Stimulated activated CD8-positive, alpha-beta memory T cell treated with anti-CD3 and anti-CD28 coated beads, Interleukin-12 subunit alpha, Interleukin-12 subunit beta, amount 100 ng/mL, for 4 hours (primary cell): ENCODE data around the gene PTPRZ1.
A peak's percentile ranks its signal among the peaks of the same experiment; 100 is the strongest.

ENCODE experiments used
- DNase-seq: peaks from one replicate; pipeline ENCODE4 v3.0.0-alpha.2; 2020; ENCODE audit warnings: low read depth

Gene PTPRZ1

GRCh38 chr7:122055073-122055472, 182.1 kb downstream of the PTPRZ1 start:
- DNase-seq = no peak

GRCh38 chr7:122056977-122057376, 184.0 kb downstream of the PTPRZ1 start:
- no peak for DNase-seq

GRCh38 chr7:122059542-122059941, 186.6 kb downstream of the PTPRZ1 start:
- DNase-seq = no peak

DNA sequence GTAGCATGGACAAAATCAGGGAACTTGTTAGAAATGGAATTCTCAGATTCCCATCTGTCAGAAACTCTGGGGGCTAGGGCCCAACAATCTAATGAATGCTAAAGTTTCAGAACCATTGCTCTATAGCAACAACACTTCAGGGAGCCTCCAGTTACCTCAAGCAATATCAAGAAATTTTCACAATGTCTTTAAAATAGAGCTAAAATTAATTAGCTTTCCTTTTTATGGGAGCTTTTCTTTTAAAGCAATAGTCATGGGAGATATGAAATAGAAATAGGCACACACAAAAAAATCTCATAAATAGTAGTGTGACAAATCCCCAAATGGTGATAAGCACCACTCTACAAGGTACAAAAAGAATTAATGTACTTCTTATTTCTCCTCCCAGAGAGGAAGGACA, 190.2 kb downstream of the PTPRZ1 start:
- DNase-seq = no peak

DNA sequence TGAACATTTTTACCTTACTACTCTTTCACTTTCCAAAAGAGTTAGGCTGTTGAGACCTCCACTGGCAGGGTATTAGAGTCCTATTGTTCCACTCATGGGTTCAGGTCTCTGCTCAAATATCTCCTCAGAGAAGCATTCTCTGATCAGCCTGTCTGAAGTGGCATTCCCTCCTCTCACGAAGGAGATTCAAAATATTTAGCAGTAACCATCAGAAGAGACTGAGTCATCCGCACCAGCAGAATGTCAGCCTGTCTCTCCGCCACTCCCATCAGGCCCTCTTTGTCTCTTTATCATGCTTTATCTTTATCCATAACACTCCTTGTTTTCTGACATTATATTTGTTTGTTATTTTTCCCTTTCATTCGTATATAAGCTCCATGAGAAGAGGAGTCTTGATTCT, 192.0 kb downstream of the PTPRZ1 start:
- DNase-seq = no peak

DNA sequence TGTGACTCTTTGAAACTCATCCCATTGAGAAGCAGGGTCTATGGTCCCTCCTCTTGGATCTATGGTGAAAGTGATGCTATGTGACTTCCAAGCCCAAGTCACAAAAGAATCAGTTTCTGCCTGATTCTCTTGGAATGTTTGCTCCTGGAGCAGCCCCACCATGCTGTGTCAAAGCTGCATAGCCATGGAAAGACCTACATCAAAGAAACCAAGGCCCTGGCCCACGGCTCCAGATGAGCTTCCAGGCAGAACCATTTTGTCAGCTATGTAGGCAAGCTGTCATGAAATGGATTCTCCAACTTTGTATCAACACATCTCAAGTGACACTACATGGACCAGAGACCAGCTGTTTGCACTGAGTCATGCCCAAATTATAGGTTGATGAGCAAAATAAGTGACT, 194.1 kb downstream of the PTPRZ1 start:
- no peak for DNase-seq

- DNase-seq = no peak
These were observed 195.1 kb downstream of the PTPRZ1 start for GRCh38 chr7:122068046-122068445.

DNA sequence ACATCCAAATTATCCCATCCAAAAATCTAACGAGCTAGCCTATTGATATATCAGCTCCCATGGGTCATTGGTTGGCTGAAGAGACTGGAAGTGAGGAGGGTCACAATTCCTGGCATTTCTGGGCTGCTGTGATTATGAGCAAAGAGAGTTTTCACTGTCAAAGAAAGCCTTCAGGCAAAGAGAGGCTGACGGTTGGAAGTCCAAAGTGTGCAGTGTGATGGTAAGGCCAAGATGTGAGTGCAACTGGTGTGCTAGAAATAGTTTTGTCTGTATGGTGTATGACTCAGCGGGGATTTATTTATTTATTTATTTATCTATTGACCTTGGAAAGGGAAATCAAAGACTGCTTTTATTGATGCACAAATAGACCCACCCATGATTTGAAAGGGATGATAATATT, 196.0 kb downstream of the PTPRZ1 start:
- no peak for DNase-seq

- DNase-seq = no peak
These were observed 197.1 kb downstream of the PTPRZ1 start for GRCh38 chr7:122070062-122070461.

DNA sequence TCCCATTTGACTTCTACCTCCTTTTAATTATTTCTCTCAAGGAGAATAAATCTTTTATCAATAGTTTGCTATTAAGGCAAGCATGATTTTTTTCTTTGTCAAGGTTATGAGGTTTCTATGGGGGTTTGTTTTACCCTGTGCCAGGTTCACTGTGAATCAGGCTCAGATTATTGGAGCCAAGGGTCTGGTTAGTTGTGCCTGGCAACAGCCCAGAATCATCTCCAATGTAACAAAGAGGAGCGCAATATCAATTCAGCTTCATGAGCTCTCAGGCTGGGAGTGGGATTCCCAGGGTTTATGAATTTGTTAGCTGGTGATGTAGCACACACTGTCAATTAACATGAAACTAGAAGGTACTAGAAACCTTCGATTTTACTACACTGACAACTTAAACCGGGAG, 197.9 kb downstream of the PTPRZ1 start:
- DNase-seq = no peak

DNA sequence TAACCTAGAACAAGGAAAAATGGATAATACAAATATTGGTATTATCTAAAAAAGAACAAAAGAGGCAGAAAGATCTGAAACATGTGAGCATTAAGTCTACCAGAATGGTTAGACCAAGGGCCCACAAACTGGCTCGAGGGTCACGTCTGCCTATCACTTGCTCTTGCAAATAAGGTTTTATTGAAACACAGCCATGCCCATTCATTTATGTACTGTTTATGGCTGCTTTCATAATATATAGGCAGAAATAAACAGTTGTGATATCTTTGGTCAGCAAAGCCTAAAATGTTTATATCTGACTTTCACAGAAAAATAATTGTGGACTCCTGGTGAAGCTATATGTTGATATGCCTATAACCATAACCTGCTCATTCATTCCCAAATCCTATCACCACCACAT, 199.3 kb downstream of the PTPRZ1 start:
- DNase-seq = no peak

GRCh38 chr7:122072924-122073599, 200.1 kb downstream of the PTPRZ1 start:
- no peak for DNase-seq

GRCh38 chr7:122073635-122074034, 200.7 kb downstream of the PTPRZ1 start:
- DNase-seq = no peak

GRCh38 chr7:122082160-122082559, 209.2 kb downstream of the PTPRZ1 start:
- no peak for DNase-seq

GRCh38 chr7:122082670-122083069, 209.7 kb downstream of the PTPRZ1 start:
- DNase-seq = no peak

DNA sequence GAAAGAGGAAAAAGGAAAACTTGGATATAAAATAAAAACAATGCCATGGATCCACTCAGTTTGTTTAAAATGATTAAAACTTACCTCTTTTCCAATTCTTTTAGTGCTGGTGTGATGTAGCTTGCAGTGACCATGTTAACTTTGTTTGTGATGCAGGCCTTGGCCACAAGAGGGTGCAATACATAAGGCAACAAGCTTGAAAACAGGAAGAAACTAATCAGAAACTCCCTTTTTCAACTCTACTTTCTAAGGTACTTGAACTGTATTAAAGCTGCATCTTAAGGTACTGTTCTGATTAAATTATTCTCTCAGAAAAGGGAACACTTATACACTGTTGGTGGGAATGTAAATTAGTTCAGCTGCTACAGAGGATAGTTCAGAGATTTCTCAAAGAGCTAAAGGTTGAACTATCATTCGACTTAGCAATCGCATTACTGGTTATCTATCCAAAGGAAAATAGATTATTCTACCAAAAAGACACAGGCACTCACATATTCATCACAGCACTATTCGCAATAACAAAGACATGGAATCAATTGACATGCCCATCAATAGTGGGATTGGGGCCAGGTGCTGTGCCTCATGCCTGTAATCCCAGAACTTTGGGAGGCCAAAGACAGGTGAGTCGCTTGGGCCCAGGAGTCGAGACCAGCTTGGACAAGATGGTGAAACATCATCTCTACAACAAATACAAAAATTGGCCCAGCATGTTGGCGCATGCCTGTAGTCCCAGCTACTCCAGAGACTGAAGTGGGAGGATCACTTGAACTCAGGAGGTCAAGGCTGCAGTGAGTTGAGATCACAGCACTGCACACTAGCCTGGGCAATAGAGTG, 220.2 kb downstream of the PTPRZ1 start:
- peak; percentile 7 for DNase-seq

GRCh38 chr7:122094549-122094948, 221.6 kb downstream of the PTPRZ1 start:
- no peak for DNase-seq

GRCh38 chr7:122095642-122096041, 222.7 kb downstream of the PTPRZ1 start:
- no peak for DNase-seq

- DNase-seq = no peak
These were observed 227.1 kb downstream of the PTPRZ1 start for GRCh38 chr7:122100021-122100420.

GRCh38 chr7:122103064-122103463, 230.1 kb downstream of the PTPRZ1 start:
- DNase-seq = no peak
